Smooth muscle cell (in vitro differentiated cells): ENCODE measurements around the gene FNDC3A. TPM values are rescaled to one million over a fixed set of nuclear protein-coding genes. Genes with fewer than 3 reads are reported as not detected.

Experiments
- DNase-seq: peaks from one replicate; lab custom pipeline; 2025; ENCODE audit not compliant: unreplicated experiment; lab: John Stamatoyannopoulos, UW
- H2AFZ ChIP-seq: fragments of 200-600 bp; sonication (generic); 2 replicates; pipeline ENCODE4 v1.6.0; 2016; ENCODE audit warnings: antibody characterized with exemption, low read depth, mild to moderate bottlenecking
- H3F3A ChIP-seq: fragments of 200-600 bp; sonication (generic); 2 replicates; pipeline ENCODE4 v1.6.0; 2017; ENCODE audit warnings: antibody characterized with exemption, low read depth
- H3K27ac ChIP-seq: fragments of 200-600 bp; sonication (generic); 2 replicates; pipeline ENCODE4 v1.5.1; 2016; ENCODE audit warnings: low read depth, mild to moderate bottlenecking
- H3K27me3 ChIP-seq: fragments of 200-600 bp; sonication (generic); 2 replicates; pipeline ENCODE4 v1.6.1; 2016; ENCODE audit warnings: low read depth, mild to moderate bottlenecking
- H3K36me3 ChIP-seq: fragments of 200-600 bp; sonication (generic); 2 replicates; pipeline ENCODE4 v1.5.1; 2016; ENCODE audit warnings: low read depth
- H3K4me1 ChIP-seq: fragments of 200-600 bp; sonication (generic); 2 replicates; pipeline ENCODE4 v1.5.1; 2016; ENCODE audit warnings: low read depth
- H3K4me2 ChIP-seq: fragments of 200-600 bp; sonication (generic); 2 replicates; pipeline ENCODE4 v1.6.0; 2016; ENCODE audit warnings: mild to moderate bottlenecking
- H3K4me3 ChIP-seq: fragments of 200-600 bp; sonication (generic); 2 replicates; pipeline ENCODE4 v1.5.1; 2016; ENCODE audit warnings: mild to moderate bottlenecking
- H3K79me2 ChIP-seq: fragments of 200-600 bp; sonication (generic); 2 replicates; pipeline ENCODE4 v1.6.0; 2016; ENCODE audit warnings: low read depth, mild to moderate bottlenecking
- H3K9ac ChIP-seq: fragments of 200-600 bp; sonication (generic); 2 replicates; pipeline ENCODE4 v1.6.0; 2016; ENCODE audit warnings: low read depth
- H3K9me3 ChIP-seq: fragments of 200-600 bp; sonication (generic); replicated peaks from 2 replicates; pipeline ENCODE4 v1.5.1; 2016; ENCODE audit warnings: low read depth
- H4K20me1 ChIP-seq: fragments of 200-600 bp; sonication (generic); 2 replicates; pipeline ENCODE4 v1.6.0; 2016; ENCODE audit warnings: low read depth
- CTCF ChIP-seq: fragments of 200-600 bp; sonication (generic); IDR thresholded peaks from 2 replicates; pipeline ENCODE4 v1.5.1; 2017; ENCODE audit warnings: borderline replicate concordance, mild to moderate bottlenecking, antibody characterized with exemption; ENCODE audit not compliant: insufficient read depth, poor library complexity, severe bottlenecking
- WGBS: methylation state at CpG from one replicate; pipeline ENCODE4 v1.1.7; 2016; ENCODE audit warnings: low lambda C conversion rate; 5-methylcytosine and 5-hydroxymethylcytosine counted together
- polyA plus RNA-seq: library from polyadenylated mRNA; unstranded; fragments of >200 nt; fragmentation: Nextera tagmentation; extraction: Ambion mirVana; gene quantifications from 2 replicates; pipeline ENCODE4 v1.2.1, GENCODE V29; 2016
- total RNA-seq: library from RNA; depleted of rRNA; stranded (reverse); fragments of >200 nt; gene quantifications from 2 replicates; pipeline ENCODE4 v1.2.3, GENCODE V29; 2014

The FNDC3A gene
- total and polyA plus RNA-seq, 2 experiments from 2014 or later = 22.0 to 104 TPM

DNA sequence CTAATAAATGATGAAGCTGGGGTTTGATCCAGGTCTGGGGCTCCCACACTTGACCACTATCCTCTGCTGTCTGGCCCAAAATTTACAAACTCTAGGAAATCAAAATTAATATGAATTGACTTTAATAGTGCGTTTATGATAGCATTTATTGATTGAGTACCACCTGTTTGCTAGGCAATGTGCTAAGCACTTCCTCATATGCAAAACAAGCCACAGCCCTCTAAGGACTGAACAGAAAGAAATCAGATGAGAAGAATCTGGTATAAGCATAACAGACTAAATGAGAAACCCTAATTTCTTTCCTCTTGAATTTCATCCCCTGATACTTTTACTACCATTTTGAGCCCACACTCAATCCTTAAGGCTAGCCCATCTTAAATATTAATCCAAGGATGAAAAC lies 237.8 kb downstream of the FNDC3A start:
- Histone ChIP-seq H3K4me2 (no peak overlapping the region), H3K4me3 (no peak overlapping the region), H3K27ac (no peak overlapping the region), H3K9me3 (no peaks in the 10 kb centered on the region), H3K36me3 (no peaks in the 10 kb centered on the region), H3K27me3 (peaks cover 28% of the 10 kb centered on the region), H3K9ac (no peak overlapping the region), H4K20me1 (no peaks in the 10 kb centered on the region), H2AFZ (no peak overlapping the region), H3K4me1 (no peaks in the 10 kb centered on the region), H3K79me2 (no peaks in the 10 kb centered on the region), H3F3A (no peaks in the 10 kb centered on the region)
- no peak for TF ChIP-seq CTCF
- no peak for DNase-seq
- WGBS = 100% methylated on average over 1 of the region's 1 CpG

GRCh38 chr13:49213997-49214916 lies 238.5 kb downstream of the FNDC3A start:
- Histone ChIP-seq H3K36me3 (no peaks in the 10 kb centered on the region), H3K4me2 (no peak overlapping the region), H3K79me2 (no peaks in the 10 kb centered on the region), H3K4me3 (no peak overlapping the region), H3K9ac (no peak overlapping the region), H3K27me3 (peaks cover 35% of the 10 kb centered on the region), H3K9me3 (no peaks in the 10 kb centered on the region), H2AFZ (no peak overlapping the region), H3F3A (no peaks in the 10 kb centered on the region), H3K27ac (no peak overlapping the region), H3K4me1 (no peaks in the 10 kb centered on the region), H4K20me1 (no peaks in the 10 kb centered on the region)
- 65% methylated on average over 6 of the region's 6 CpGs for WGBS
- DNase-seq = no peak
- no peak for TF ChIP-seq CTCF

GRCh38 chr13:49214917-49215376 lies 239.2 kb downstream of the FNDC3A start:
- TF ChIP-seq CTCF = no peak
- Histone ChIP-seq H4K20me1 (no peaks in the 10 kb centered on the region), H3K36me3 (no peaks in the 10 kb centered on the region), H3K9me3 (no peaks in the 10 kb centered on the region), H3K27ac (no peak overlapping the region), H3F3A (no peaks in the 10 kb centered on the region), H3K9ac (no peak overlapping the region), H2AFZ (no peak overlapping the region), H3K4me3 (no peak overlapping the region), H3K4me1 (no peaks in the 10 kb centered on the region), H3K79me2 (no peaks in the 10 kb centered on the region), H3K27me3 (peaks cover 42% of the 10 kb centered on the region), H3K4me2 (no peak overlapping the region)
- 69% methylated on average over 6 of the region's 6 CpGs for WGBS
- no peak for DNase-seq
